ENCODE results near the gene PLD1.
A peak's percentile ranks its signal among the peaks of the same experiment; 100 is the strongest.

The PLD1 gene

DNA sequence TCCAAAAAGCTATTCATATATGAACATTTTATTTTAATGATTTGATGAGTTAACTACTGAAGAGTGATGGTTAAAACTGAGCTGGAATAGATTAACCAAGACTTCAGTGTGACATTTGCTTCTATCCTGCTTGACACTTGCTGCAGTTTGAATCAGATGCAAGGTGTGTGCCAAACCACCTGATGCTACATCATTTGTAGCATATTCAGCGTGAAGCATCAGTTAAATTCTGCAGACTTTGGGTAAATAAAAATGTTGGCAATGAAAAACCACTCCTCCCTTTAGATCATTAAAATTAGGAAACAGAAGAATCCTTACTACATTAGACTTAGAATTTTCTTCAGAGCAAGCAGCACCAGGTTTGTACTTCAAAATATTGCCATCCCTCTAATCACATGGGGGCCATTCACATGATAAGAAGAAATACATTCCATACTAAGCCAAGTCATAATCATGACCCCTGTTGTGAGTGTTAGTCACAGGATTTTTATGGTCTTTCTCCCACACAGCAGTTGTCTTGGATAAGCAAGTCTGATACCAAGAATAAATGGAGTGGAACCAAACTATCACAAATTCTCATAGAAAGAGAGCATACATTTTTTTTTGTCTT lies 189.4 kb downstream of the PLD1 start (continued):
- TF ChIP-seq SCRT1 (tag by site-specific recombination; IDR thresholded peaks at IDR 0.05; ENCODE audit: borderline replicate concordance) (peak; percentile 63; the same call in 1 of the 2 replicates), ZSCAN16 (tag by site-specific recombination; IDR thresholded peaks at IDR 0.05) (no peak), ZNF544 (tag by site-specific recombination; IDR thresholded peaks at IDR 0.05) (no peak), ZNF843 (tag by site-specific recombination; IDR thresholded peaks at IDR 0.05) (peak; percentile 55; the same call in 1 of the 2 replicates), ZNF350 (tag by site-specific recombination; IDR thresholded peaks at IDR 0.05) (no peak), SCRT2 (tag by site-specific recombination; IDR thresholded peaks at IDR 0.05) (peak; percentile 89), OSR2 (tag by site-specific recombination; IDR thresholded peaks at IDR 0.05) (no peak), ZNF596 (tag by site-specific recombination; IDR thresholded peaks at IDR 0.05) (peak; percentile 63; the same call in 1 of the 2 replicates), ZNF785 (tag by site-specific recombination; IDR thresholded peaks at IDR 0.05) (no peak), ZXDB (tag by site-specific recombination; IDR thresholded peaks at IDR 0.05) (no peak), MZF1 (tag by site-specific recombination; IDR thresholded peaks at IDR 0.05; ENCODE audit: borderline replicate concordance) (no peak), ZNF366 (tag by site-specific recombination; conservative IDR thresholded peaks at IDR 0.05) (0 out of 2 replicates have a peak, but pooled peaks have one; percentile 41), HOXD13 (CRISPR knock-in tag; IDR thresholded peaks at IDR 0.05; ENCODE audit: borderline replicate concordance) (no peak), ZNF768 (tag by site-specific recombination; IDR thresholded peaks at IDR 0.05) (no peak), ZNF169 (tag by site-specific recombination; IDR thresholded peaks at IDR 0.05) (no peak), SP7 (tag by site-specific recombination; IDR thresholded peaks at IDR 0.05) (0 out of 2 replicates have a peak, but pooled peaks have one; percentile 37), ZNF354C (tag by site-specific recombination; IDR thresholded peaks at IDR 0.05; ENCODE audit: borderline replicate concordance, low read depth) (no peak), HOXC10 (CRISPR knock-in tag; IDR thresholded peaks at IDR 0.05) (no peak), ZNF529 (tag by site-specific recombination; IDR thresholded peaks at IDR 0.05; ENCODE audit: insufficient replicate concordance) (no peak), ZNF558 (tag by site-specific recombination; IDR thresholded peaks at IDR 0.05) (0 out of 2 replicates have a peak, but pooled peaks have one; percentile 28), ZFP69B (tag by site-specific recombination; IDR thresholded peaks at IDR 0.05) (peak; percentile 33; the same call in 1 of the 2 replicates), GLI2 (tag by site-specific recombination; IDR thresholded peaks at IDR 0.05; ENCODE audit: borderline replicate concordance, low read depth) (peak; percentile 25; the same call in 1 of the 2 replicates), ZBTB17 (tag by site-specific recombination; IDR thresholded peaks at IDR 0.05) (peak; percentile 54), ZNF623 (tag by site-specific recombination; IDR thresholded peaks at IDR 0.05) (no peak), ZNF24 (tag by site-specific recombination; IDR thresholded peaks at IDR 0.05) (peak; percentile 40; the same call in 1 of the 2 replicates), ZNF155 (tag by site-specific recombination; IDR thresholded peaks at IDR 0.05) (no peak), ZNF184 (tag by site-specific recombination; IDR thresholded peaks at IDR 0.05) (no peak), ZFHX2 (tag by site-specific recombination; conservative IDR thresholded peaks at IDR 0.05) (peak; percentile 66), PRDM2 (tag by site-specific recombination; IDR thresholded peaks at IDR 0.05; ENCODE audit: borderline replicate concordance) (no peak), ZNF660 (tag by site-specific recombination; IDR thresholded peaks at IDR 0.05) (peak; percentile 64; the same call in 1 of the 2 replicates), TRIM28 (IDR thresholded peaks at IDR 0.05; ENCODE audit: borderline replicate concordance, low read length) (0 out of 2 replicates have a peak, but pooled peaks have one; percentile 55)
- TF ChIP-seq, protein P1, sequence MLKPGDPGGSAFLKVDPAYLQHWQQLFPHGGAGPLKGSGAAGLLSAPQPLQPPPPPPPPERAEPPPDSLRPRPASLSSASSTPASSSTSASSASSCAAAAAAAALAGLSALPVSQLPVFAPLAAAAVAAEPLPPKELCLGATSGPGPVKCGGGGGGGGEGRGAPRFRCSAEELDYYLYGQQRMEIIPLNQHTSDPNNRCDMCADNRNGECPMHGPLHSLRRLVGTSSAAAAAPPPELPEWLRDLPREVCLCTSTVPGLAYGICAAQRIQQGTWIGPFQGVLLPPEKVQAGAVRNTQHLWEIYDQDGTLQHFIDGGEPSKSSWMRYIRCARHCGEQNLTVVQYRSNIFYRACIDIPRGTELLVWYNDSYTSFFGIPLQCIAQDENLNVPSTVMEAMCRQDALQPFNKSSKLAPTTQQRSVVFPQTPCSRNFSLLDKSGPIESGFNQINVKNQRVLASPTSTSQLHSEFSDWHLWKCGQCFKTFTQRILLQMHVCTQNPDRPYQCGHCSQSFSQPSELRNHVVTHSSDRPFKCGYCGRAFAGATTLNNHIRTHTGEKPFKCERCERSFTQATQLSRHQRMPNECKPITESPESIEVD (tag by site-specific recombination; IDR thresholded peaks at IDR 0.05) = peak; percentile 80

All from HEK293 (cell line).